PFSK-1 (cell line): ENCODE measurements around the gene APBA2.

Source experiments
- POLR2AphosphoS5 ChIP-seq: IDR thresholded peaks from 2 replicates; pipeline ENCODE4 v1.6.1; 2012; ENCODE audit warnings: low read depth, mild to moderate bottlenecking, control low read depth, low read length, moderate library complexity
- SIN3A ChIP-seq: IDR thresholded peaks from 2 replicates; pipeline ENCODE4 v1.6.1; 2012; ENCODE audit warnings: mild to moderate bottlenecking, low read length, moderate library complexity, borderline replicate concordance; ENCODE audit not compliant: insufficient read depth
- TAF1 ChIP-seq: IDR thresholded peaks from 2 replicates; pipeline ENCODE4 v1.6.1; 2012; ENCODE audit warnings: low read length, control low read depth, borderline replicate concordance; ENCODE audit not compliant: insufficient read depth

GRCh38 chr15:28978661-28979060 lies 92.9 kb downstream of the APBA2 start:
- no peak for TF ChIP-seq POLR2AphosphoS5
- TF ChIP-seq TAF1, result no peak
- no peak for TF ChIP-seq SIN3A
